H9 (cell line): Measurements from ENCODE around the gene MARCHF10. TPM values are rescaled to one million over a fixed set of nuclear protein-coding genes. Genes with fewer than 3 reads are reported as not detected.

Source experiments
- DNase-seq: peaks from one replicate; pipeline ENCODE4 v3.0.0-alpha.2; 2017
- H2AFZ ChIP-seq: one replicate; pipeline ENCODE4 v1.6.1; 2013; ENCODE audit warnings: mild to moderate bottlenecking, low read length, control low read depth, moderate library complexity
- H2AK5ac ChIP-seq: 2 replicates; pipeline ENCODE4 v1.6.1; 2013; ENCODE audit warnings: low read length, control low read depth, mixed read lengths; ENCODE audit not compliant: insufficient read length
- H2BK120ac ChIP-seq: one replicate; pipeline ENCODE4 v1.6.1; 2013; ENCODE audit warnings: low read depth, mild to moderate bottlenecking, low read length, control low read depth, inconsistent platforms; ENCODE audit not compliant: poor library complexity, severe bottlenecking
- H2BK12ac ChIP-seq: 2 replicates; pipeline ENCODE4 v1.6.1; 2013; ENCODE audit warnings: low read length, control low read depth, mixed read lengths, low read depth; ENCODE audit not compliant: insufficient read length
- H2BK15ac ChIP-seq: 2 replicates; pipeline ENCODE4 v1.6.1; 2013; ENCODE audit warnings: low read depth, low read length, control low read depth
- H2BK20ac ChIP-seq: one replicate; pipeline ENCODE4 v1.6.1; 2013; ENCODE audit warnings: low read depth, mild to moderate bottlenecking, low read length, control low read depth, inconsistent platforms; ENCODE audit not compliant: poor library complexity, severe bottlenecking
- H2BK5ac ChIP-seq: 2 replicates; pipeline ENCODE4 v1.6.1; 2013; ENCODE audit warnings: low read length, control low read depth, mixed read lengths; ENCODE audit not compliant: insufficient read length
- H3K14ac ChIP-seq: 2 replicates; pipeline ENCODE4 v1.6.1; 2013; ENCODE audit warnings: low read length, control low read depth; ENCODE audit not compliant: insufficient read depth
- H3K18ac ChIP-seq: 2 replicates; pipeline ENCODE4 v1.6.1; 2013; ENCODE audit warnings: low read depth, mild to moderate bottlenecking, mixed read lengths, low read length, control low read depth; ENCODE audit not compliant: insufficient read length
- H3K23ac ChIP-seq: 2 replicates; pipeline ENCODE4 v1.6.1; 2013; ENCODE audit warnings: low read length, control low read depth, mixed read lengths, low read depth; ENCODE audit not compliant: insufficient read length
- H3K23me2 ChIP-seq: 2 replicates; pipeline ENCODE4 v1.6.1; 2013; ENCODE audit warnings: low read depth, mild to moderate bottlenecking, mixed read lengths, low read length, control low read depth; ENCODE audit not compliant: insufficient read length, poor library complexity, severe bottlenecking
- H3K27ac ChIP-seq: 2 replicates; pipeline ENCODE4 v1.5.1; 2013; ENCODE audit warnings: low read length, control low read depth, mixed read lengths, low read depth; ENCODE audit not compliant: insufficient read length
- H3K27me3 ChIP-seq: 2 replicates; pipeline ENCODE4 v1.6.1; 2013; ENCODE audit warnings: low read length, control low read depth, inconsistent platforms; ENCODE audit not compliant: insufficient read depth
- H3K4ac ChIP-seq: 2 replicates; pipeline ENCODE4 v1.6.1; 2013; ENCODE audit warnings: low read depth, mild to moderate bottlenecking, control low read depth, inconsistent platforms, low read length, moderate library complexity
- H3K4me1 ChIP-seq: 2 replicates; pipeline ENCODE4 v1.6.1; 2013; ENCODE audit warnings: low read length, control low read depth, inconsistent platforms; ENCODE audit not compliant: insufficient read depth
- H3K4me2 ChIP-seq: 2 replicates; pipeline ENCODE4 v1.6.1; 2013; ENCODE audit warnings: low read length, control low read depth, mixed read lengths; ENCODE audit not compliant: insufficient read length, insufficient read depth
- H3K56ac ChIP-seq: 2 replicates; pipeline ENCODE4 v1.6.1; 2013; ENCODE audit warnings: low read depth, mild to moderate bottlenecking, mixed read lengths, low read length, control low read depth; ENCODE audit not compliant: insufficient read length
- H3K79me1 ChIP-seq: 2 replicates; pipeline ENCODE4 v1.6.1; 2013; ENCODE audit warnings: low read depth, mild to moderate bottlenecking, moderate library complexity, low read length, control low read depth, inconsistent platforms; ENCODE audit not compliant: insufficient read depth, poor library complexity, severe bottlenecking
- H3K79me2 ChIP-seq: 2 replicates; pipeline ENCODE4 v1.6.1; 2013; ENCODE audit warnings: low read length, control low read depth, inconsistent platforms; ENCODE audit not compliant: insufficient read depth
- H3K9ac ChIP-seq: 2 replicates; pipeline ENCODE4 v1.6.1; 2013; ENCODE audit warnings: low read length, control low read depth, mixed read lengths; ENCODE audit not compliant: insufficient read length; ENCODE audit errors: extremely low read depth
- H3K9me3 ChIP-seq: one replicate; pipeline ENCODE4 v1.6.1; 2013; ENCODE audit warnings: low read depth, low read length, inconsistent platforms; ENCODE audit not compliant: control insufficient read depth
- H3T11ph ChIP-seq: one replicate; pipeline ENCODE4 v1.6.1; 2013; ENCODE audit warnings: mild to moderate bottlenecking, low read length, control low read depth, inconsistent platforms
- H4K20me1 ChIP-seq: one replicate; pipeline ENCODE4 v1.6.1; 2013; ENCODE audit not compliant: control insufficient read depth, insufficient read length, insufficient read depth
- H4K5ac ChIP-seq: 2 replicates; pipeline ENCODE4 v1.6.1; 2013; ENCODE audit warnings: low read depth, mild to moderate bottlenecking, mixed read lengths, low read length, control low read depth; ENCODE audit not compliant: insufficient read length
- H4K8ac ChIP-seq: replicated peaks from 2 replicates; pipeline ENCODE4 v1.6.1; 2013; ENCODE audit warnings: low read length, control low read depth, mixed read lengths, low read depth; ENCODE audit not compliant: insufficient read length
- H4K91ac ChIP-seq: 2 replicates; pipeline ENCODE4 v1.6.1; 2013; ENCODE audit warnings: low read depth, mild to moderate bottlenecking, moderate library complexity, mixed read lengths, low read length, control low read depth; ENCODE audit not compliant: insufficient read length
- H3K27ac Mint-ChIP-seq, 3 experiments: 2 replicates in 2 of 3; 3 replicates in 1 of 3; pipeline ENCODE4 v1.8.0; 2020 to 2021; ENCODE audit warnings: mixed read lengths in 3 of 3, mild to moderate bottlenecking in 1 of 3, moderate library complexity in 1 of 3
- H3K27me3 Mint-ChIP-seq: 2 replicates; pipeline ENCODE4 v1.8.0; 2021; ENCODE audit warnings: low read depth, mild to moderate bottlenecking, moderate library complexity, mixed read lengths
- H3K36me3 Mint-ChIP-seq, 3 experiments: 2 replicates in 2 of 3; 3 replicates in 1 of 3; pipeline ENCODE4 v1.8.0; 2020 to 2021; ENCODE audit warnings: low read depth in 3 of 3, mixed read lengths in 3 of 3; ENCODE audit not compliant: insufficient read depth in 1 of 3
- H3K4me1 Mint-ChIP-seq, 2 experiments: 2 replicates each; pipeline ENCODE4 v1.8.0; 2020; ENCODE audit warnings: mixed read lengths in 2 of 2
- H3K4me3 Mint-ChIP-seq, 2 experiments: 2 replicates in 1 of 2; 3 replicates in 1 of 2; pipeline ENCODE4 v1.8.0; 2020 to 2021; ENCODE audit warnings: mild to moderate bottlenecking in 2 of 2, mixed read lengths in 2 of 2, moderate library complexity in 1 of 2
- H3K9me3 Mint-ChIP-seq, 2 experiments: 2 replicates in 1 of 2; 3 replicates in 1 of 2; pipeline ENCODE4 v1.8.0; 2020; ENCODE audit warnings: mild to moderate bottlenecking in 2 of 2, mixed read lengths in 2 of 2, moderate library complexity in 1 of 2
- WGBS: extraction: QIAGEN DNeasy Blood & Tissue Kit; methylation state at CpG from one replicate; pipeline ENCODE4 v1.1.7; 2013; ENCODE audit warnings: missing lambda C conversion rate, low lambda C conversion rate, mixed read lengths; ENCODE audit not compliant: insufficient read length; ENCODE audit errors: extremely low coverage; 5-methylcytosine and 5-hydroxymethylcytosine counted together
- total RNA-seq: library from RNA; stranded (reverse); gene quantifications from 2 replicates; pipeline ENCODE4 v1.2.1, GENCODE V29; 2021
- TF ChIP-seq, protein P1 (sequence below): fragments of 200-600 bp; sonication (generic); conservative IDR thresholded peaks from 3 replicates; pipeline ENCODE4 v1.8.0; 2021; ENCODE audit warnings: antibody characterized with exemption, mild to moderate bottlenecking

MARCHF10 gene
- total RNA-seq, 1 experiment from 2014 or later: not detected

DNA sequence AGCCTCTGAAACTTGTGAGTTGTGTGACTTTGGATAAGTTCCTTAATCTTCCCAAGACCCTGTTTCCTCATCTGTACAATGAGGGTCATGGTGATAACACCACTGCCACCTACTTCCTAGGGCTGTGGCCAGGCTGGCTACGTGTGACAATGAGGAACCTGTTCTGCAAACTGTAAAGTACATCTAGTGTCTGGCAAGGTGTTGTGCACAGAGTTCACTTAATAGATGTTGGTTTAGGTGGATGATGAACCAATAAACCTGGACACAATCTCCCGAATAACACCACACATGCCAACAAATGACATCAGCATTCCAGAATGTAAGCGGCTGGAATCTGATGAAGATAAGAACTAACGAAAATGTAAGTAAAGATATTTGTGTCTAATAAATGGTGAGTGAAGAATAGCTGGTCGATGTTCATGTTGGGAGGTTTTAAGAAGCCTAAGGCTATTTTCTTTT is 82.3 kb downstream of the MARCHF10 start:
- H3K9ac ChIP-seq: no peak overlapping the region
- no peak overlapping the region for H4K8ac ChIP-seq
- TF ChIP-seq, protein P1, sequence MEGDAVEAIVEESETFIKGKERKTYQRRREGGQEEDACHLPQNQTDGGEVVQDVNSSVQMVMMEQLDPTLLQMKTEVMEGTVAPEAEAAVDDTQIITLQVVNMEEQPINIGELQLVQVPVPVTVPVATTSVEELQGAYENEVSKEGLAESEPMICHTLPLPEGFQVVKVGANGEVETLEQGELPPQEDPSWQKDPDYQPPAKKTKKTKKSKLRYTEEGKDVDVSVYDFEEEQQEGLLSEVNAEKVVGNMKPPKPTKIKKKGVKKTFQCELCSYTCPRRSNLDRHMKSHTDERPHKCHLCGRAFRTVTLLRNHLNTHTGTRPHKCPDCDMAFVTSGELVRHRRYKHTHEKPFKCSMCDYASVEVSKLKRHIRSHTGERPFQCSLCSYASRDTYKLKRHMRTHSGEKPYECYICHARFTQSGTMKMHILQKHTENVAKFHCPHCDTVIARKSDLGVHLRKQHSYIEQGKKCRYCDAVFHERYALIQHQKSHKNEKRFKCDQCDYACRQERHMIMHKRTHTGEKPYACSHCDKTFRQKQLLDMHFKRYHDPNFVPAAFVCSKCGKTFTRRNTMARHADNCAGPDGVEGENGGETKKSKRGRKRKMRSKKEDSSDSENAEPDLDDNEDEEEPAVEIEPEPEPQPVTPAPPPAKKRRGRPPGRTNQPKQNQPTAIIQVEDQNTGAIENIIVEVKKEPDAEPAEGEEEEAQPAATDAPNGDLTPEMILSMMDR: no peak
- no peaks in the 10 kb centered on the region for H3K9me3 ChIP-seq
- Mint-ChIP-seq H3K27me3 (no peaks in the 10 kb centered on the region; the same call in 1 of the 2 replicates), H3K4me3 (no peak overlapping the region), H3K27ac (no peak overlapping the region), H3K9me3 (peaks cover 0 to 12% of the 10 kb centered on the region in 2 experiments; a peak in 2 of 5 replicates), H3K36me3 (peaks cover 0 to 11% (median 3%) of the 10 kb centered on the region in 3 experiments; a peak in 2 of 7 replicates), H3K4me1 (peaks cover 19 to 21% of the 10 kb centered on the region in 2 experiments)
- no peaks in the 10 kb centered on the region for H3K79me2 ChIP-seq
- H2AFZ ChIP-seq: no peak overlapping the region
- H3T11ph ChIP-seq: no peak overlapping the region
- H3K79me1 ChIP-seq: no peaks in the 10 kb centered on the region
- no peak overlapping the region for H2BK120ac ChIP-seq
- H3K4me2 ChIP-seq: no peak overlapping the region
- H3K14ac ChIP-seq: no peak overlapping the region
- no peak overlapping the region for H2BK15ac ChIP-seq
- H2BK20ac ChIP-seq: no peak overlapping the region
- DNase-seq: no peak
- no peak overlapping the region for H3K18ac ChIP-seq
- H3K23me2 ChIP-seq: no peaks in the 10 kb centered on the region
- H3K27me3 ChIP-seq: no peaks in the 10 kb centered on the region
- H3K4me1 ChIP-seq: no peaks in the 10 kb centered on the region
- H2BK12ac ChIP-seq: no peak overlapping the region
- H4K20me1 ChIP-seq: no peaks in the 10 kb centered on the region
- no peak overlapping the region for H3K4ac ChIP-seq
- no CpG with 5 or more reads among the region's 5 CpGs for WGBS
- no peak overlapping the region for H2BK5ac ChIP-seq
- H3K23ac ChIP-seq: no peak overlapping the region
- no peak overlapping the region for H4K5ac ChIP-seq
- H3K27ac ChIP-seq: no peak overlapping the region
- no peak overlapping the region for H4K91ac ChIP-seq
- H2AK5ac ChIP-seq: no peak overlapping the region
- no peak overlapping the region for H3K56ac ChIP-seq
